Measurements from ENCODE around the gene ZNRD2.
"Not testable (repeated sequence)": the region's sequence is repeated elsewhere in the genome, so short reads cannot be mapped to it uniquely, and the experiment has no call there.

Gene ZNRD2

DNA sequence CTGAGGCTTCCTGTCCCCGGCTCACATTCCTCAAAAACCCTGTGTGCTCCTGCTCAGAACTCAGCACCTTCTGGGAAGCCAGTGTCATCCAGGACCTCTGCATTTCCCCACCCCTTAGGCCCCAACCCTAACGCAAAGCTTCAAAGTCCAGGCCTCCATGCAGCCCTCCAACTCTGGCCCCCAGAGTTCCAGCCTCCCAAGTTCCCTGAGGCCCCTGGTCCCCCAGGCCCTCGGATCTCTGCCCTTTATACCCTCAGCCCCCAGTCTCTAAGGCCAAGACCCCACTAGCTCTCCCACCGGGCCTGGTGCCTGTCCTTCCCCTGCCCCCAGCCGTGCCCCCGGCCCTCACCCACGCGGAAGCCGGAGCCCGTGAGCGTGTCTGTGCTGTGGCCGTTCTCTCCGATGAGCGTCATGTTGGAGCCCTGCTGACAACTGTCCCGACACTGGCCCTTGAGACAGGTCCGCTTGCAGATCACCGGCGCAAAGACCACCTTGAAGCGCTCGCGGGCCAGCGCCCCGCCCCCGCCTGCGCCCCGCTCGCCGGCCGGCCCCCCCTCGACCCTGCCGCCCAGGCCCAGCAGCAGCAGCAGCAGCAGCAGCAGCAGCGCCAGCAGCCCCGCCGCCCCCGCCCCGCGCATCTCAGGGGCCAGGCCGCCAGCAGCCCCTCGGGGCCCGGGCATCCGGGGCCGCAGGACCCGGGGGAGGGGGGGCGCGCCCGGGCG, 12.8 kb upstream of the ZNRD2 start:
- no peak for DNase-seq

DNA sequence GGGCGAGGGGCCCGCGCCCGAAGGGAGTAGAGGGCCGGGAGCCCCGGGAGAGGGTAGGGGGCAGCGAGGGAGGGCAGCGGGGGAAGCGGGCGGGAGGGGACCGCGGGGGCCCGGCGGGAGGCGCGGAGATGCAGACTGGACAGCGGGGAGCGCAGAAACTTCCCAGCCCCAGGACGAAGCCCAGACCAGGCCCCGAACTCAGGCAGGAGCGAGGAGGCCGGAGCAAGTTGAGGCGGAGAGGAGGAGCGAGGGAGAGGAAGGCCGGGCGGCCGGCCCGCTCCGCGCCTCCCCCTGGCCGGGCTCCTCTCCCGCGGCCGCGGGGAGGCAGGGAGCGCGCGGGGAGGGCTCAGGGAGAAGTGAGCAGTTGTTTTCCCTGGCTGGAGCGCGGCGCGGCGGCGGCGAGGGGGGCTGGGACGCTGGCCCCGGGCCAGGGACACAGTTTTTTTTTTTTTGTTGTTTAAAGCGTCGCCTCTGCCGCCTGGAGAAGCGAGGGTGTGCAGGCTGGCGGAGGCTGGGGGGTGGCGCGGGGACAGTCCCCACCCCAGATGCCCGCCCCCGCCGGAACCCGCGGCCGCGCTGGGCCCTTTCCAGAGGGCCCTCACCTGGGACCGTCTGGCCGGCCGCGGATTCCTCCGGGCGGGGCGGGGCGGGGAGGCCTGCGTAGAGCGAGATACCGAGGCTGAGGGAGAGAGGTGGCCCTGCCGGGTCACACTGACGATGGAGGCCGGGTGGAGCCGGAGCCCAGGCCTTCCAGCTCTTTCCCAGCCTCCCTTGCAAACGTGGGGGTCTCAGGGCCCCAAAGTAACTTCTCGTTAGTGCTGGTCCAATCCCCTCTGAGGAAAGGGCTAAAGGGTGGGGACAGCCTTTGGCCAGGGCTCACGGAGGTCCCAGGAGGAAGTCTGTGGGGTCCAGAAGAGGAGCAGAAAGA, 12.0 kb upstream of the ZNRD2 start, which contains the start of gene LTBP3:
TSS of gene LTBP3 (minus strand) at position 358 of the 928 bp plus-strand sequence. CDS start 400 bp downstream, outside the sequence.
- DNase-seq: no peak

DNA sequence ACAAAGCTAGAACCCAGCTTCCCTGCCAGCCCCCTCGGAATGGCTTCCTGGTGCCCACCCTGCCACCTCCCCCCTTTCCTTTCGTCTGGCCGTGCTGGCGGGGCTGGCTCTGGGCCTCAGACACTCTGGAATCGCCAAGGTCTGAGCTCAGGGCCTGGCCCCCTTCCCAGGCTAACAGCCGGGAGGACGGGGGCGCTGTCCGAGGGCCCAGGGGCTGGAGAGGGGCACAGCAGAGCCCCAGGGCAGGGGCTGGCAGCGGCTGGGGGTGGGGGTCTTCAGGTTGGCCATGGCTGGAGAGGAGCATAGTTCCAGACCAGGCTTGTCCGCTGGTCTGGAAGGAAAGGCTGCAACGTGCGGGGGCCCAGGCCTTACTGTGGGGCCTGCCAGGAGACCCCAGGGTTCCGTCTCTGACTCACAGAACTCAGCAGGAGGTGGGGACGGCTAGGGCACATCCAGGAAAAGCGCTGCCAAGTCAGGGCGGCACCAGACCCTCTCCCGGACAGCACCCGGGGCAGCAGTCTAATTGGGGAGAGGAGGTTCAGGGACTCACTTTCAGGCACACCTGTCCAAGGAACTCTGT, 11.3 kb upstream of the ZNRD2 start:
- DNase-seq: no peak

DNA sequence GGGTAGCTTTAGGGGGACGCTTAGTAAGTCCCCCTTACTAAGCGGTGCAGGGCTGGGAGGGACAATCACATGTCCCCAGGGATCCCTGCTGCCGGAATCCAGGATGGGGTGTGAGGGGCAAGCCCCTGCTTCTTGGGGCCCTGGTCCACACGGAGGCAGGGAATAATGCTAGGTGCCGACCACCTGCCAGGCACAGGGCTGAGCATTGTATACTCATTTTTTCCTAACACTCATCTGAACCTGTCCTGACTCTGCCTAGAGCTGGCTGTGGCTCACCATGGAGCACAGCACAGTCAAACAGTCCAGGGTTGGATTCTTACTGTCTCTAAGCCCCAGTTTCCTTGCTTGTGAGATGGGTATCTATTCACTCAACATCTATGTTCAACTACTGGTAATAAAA, 10.7 kb upstream of the ZNRD2 start:
- no peak for DNase-seq

DNA sequence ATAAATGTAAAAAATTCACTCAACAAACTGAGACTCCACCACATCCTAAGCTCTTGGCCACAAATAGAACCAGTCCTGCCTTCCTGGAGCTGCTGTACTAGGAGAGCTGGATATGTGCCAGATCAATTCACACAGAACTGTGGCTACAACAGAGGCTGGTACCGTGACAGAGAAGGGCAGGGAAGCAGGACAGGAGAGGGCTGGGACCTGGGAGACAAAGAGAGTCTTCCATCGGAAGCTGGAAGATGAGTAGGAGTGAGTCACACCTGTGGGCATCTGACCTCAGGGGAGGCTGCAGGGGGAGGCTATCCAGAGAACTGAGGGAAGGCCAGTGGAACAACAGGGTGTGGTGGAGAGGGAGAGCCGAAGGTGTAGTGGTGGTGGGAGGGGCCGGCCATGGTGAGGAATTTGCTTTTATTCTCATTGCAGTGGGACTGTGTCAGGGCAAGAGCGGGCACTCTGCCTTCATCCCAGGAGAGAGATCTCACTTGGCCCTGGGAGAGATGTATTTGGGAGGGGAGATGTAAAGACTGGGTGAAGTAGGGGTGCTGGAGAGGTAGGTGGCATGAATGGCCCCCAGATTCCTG, 10.2 kb upstream of the ZNRD2 start:
- no peak for DNase-seq

DNA sequence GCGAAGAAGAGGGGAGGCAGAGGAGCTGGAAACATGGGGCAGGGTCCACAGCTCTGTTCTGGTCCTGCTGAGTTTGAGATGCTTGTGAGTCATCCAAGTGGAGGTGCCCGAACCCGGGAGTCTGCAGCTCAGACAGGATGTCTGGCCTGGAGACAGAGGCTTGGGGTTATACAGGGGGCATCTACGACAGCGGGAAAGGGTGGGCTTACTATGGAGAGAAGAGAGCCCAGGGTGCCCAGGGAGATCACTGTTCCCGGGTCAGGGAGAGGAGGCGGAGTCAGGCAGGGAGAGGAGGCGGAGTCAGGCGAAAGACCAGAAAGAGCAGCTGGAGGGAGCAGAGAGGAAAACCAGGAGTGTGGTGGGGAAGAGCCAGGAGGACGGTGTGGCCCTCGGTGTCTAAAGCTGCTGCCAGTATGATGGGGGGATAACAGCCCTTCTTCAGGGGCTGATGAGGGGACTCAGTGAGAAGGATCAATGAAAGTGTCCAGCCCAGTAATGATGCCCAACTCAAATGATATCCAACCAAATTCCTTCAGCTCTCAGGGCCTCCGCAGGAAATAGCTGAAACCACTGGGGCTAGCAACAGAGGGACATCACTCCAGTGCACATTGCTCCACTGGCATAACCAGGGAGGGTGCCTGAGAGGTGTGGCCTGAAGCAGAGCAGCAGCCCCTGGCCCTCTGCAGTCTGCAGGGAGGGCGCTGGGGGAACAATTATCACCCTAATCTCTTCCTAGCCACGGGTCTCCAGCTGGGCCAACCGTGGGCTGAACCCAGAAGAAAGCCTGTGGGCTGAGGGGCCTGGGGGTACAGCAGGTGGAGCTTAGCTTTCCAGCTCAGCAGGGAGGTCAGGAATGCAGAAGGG, 9.5 kb upstream of the ZNRD2 start:
- DNase-seq: no peak

DNA sequence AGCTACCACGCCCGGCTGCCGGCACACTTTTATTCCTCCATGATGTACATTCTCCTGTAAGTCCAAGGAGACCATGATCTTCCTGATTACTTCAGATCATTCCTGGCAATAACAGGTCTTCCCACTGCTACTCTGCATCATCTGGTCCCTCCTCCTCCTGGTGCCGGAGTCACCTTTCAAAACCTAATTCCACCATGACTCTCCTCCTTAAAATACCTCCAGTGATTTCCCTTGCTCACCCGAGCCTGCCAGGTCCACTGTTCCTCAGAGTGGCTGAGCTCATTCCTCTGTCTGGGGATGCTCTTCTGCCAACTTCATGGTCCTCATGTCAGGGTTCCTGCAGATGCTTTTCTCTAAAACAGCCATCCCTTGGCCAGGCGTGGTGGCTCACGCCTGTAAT, 8.3 kb upstream of the ZNRD2 start:
- no peak for DNase-seq

DNA sequence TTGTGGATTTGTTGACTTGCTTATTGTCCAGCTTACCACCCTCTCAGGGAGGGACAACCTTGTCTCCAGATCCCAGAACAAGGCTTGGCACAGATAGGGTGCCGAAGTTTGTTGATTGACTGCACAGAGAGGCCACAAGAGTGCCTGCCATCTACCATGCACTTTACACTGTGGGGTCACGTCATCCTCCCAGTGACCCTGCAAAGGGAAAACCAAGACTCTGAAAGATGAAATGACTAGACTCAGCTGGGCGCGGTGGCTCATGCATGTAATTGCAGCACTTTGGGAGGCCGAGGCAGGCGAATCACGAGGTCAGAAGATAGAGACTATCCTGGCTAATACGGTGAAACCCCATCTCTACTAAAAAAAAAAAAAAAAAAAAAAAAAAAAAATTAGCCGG, 7.5 kb upstream of the ZNRD2 start:
- no peak for DNase-seq

DNA sequence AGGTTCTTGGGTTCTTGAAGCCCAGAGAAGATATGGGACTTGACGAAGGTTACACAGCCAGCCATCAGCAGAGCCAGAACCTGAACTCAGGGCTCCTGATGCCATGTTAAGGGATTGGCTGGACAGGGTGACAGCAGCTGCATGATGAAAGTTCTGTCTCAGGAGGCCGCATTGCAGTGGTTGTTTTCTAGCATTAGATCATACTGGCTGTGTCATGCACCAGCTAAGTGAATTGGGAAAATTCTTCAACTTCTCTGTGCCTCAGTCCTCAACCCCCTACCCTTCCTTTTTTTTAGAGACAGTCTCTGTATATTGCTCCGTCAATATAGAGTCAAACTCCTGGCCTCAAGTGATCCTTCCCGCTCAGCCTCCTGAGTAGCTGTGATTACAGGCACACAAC, 6.7 kb upstream of the ZNRD2 start:
- no peak for DNase-seq

DNA sequence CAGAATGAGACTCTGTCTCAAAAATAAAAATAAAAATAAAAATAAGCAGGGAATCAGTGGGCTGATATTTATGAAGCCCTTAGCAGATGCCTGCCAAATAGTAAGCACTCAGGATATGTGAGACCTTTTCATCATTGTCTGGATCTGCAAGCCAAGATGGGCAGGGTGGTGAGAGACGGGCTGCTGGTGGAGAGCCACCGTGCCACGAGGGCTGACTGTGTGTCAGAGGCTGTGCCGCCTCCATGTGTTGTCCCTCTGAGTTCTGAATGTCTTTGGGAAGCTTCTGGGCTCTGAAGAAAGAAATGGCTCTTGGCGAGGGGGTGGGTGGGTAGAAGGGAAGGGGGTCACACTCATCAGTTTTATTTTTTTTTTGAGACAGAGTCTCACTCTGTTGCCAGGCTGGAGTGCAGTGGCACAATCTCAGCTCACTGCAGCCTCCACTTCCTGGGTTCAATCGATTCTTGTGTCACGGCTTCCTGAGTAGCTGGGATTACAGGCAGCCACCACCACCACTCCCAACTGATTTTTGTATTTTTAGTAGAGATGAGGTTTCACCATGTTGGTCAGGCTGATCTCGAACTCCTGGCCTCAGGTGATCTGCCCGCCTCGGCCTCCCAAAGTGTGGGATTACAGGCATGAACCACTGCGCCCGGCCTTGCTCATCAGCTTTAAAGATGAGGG, 5.3 kb upstream of the ZNRD2 start:
- not testable (repeated sequence) for DNase-seq

DNA sequence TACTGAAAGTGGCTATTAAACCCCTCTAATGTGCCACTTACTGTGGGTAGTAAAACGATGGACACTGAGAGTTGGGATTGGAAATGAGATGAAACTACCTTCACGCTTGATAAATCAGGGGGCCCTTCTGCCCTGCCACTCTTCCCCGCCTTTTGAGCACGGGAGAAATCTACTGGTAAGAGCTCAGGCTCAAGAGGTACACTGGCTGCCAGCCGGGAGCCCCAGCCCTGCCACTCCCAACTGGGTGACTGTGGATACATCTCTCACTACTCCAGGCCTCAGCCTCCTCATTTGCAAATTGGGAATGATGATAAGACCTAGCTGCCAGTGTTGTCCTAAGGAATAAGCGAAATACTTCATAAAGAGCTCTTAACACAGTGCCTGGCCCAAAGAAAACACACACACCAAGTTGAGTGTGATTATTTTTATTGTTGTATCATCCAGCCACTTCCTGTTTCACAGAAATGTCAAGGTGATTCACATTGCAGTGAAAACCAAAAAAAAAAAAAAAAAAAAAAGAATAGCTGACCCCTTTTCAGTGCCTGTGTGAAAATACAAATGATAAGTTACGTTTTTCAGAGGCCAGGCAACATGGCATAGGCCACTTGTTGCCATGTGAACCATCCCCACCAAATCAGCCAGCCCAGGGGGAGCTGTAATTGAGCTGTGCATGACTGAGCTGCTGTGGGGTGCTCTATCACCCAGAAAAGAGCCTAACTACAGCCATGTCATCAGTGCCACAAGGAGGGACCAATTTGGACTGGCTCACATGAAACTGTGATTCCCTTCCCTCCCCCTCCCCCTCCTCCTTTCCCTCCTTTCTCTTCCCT, 4.4 kb upstream of the ZNRD2 start:
- no peak for DNase-seq

DNA sequence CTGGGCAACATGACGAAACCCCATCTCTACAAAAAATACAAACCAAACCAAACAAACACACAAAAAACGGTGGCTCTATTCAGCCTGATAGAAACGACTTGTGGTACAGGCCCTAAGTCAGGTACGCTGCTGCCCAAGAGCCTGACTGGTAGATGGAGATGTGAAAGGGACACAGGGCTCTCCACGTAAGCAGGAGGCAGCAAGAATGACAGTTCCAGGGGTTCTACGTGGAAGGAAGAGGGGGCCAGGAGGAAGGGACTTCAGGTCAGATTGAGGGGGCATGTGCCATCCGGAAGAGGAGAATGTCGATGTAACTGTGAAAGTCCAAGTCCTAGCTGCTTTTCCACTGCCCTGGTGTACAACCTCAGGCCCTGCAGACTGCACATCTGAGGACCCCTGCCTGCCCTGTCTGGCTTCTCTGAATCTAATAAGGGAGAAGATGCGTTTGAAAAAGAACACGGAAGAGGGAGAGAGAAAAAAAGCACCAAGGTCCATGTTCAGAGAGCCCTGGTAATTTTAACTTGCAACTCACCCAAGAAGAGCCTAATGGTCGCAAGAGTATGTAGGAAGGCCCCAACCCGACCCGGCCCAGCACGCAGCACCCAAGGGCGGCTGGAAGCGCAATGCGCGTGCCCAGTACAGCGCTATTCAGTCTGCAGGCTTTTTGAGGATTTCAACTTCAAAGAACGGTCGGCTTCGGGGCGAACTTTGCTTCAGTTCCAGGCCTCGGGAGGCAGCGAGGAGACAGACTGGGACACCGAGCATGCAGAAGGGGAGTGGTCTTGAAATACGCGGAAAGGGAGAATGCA, 909 bp upstream of the ZNRD2 start:
- no peak for DNase-seq

DNA sequence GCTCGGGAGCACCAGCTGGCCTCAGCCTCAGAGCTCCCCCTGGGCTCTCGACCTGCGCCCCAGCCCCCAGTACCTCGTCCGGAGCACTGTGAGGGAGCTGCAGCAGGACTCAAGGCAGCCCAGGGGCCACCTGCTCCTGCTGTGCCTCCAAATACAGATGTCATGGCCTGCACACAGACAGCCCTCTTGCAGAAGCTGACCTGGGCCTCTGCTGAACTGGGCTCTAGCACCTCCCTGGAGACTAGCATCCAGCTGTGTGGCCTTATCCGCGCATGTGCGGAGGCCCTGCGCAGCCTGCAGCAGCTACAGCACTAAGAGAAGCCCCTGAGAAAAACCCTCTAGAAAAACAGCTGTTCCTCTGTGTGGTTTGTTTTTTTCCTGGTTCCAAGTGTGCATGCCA, 1.1 kb downstream of the ZNRD2 start:
- no peak for DNase-seq

DNA sequence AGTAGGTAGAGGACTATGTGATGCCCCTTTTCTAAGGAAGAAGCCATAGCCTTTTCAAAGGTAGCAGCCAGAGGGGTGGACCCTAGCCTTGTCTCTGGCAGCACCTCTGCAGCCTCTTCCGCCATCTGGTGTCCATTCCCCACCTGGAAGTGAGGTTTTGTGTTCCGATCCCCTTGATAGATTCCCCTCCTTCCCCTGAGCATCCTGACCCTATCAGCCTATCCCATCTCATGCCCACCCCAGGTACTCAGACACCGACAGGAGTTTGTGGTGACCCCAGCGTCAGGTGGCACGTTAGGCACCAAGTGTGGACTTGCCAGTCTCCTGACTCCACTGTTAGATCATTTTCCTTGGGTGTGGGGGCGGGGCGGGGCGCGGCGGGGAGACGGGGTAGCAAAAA, 1.7 kb downstream of the ZNRD2 start:
- no peak for DNase-seq

DNA sequence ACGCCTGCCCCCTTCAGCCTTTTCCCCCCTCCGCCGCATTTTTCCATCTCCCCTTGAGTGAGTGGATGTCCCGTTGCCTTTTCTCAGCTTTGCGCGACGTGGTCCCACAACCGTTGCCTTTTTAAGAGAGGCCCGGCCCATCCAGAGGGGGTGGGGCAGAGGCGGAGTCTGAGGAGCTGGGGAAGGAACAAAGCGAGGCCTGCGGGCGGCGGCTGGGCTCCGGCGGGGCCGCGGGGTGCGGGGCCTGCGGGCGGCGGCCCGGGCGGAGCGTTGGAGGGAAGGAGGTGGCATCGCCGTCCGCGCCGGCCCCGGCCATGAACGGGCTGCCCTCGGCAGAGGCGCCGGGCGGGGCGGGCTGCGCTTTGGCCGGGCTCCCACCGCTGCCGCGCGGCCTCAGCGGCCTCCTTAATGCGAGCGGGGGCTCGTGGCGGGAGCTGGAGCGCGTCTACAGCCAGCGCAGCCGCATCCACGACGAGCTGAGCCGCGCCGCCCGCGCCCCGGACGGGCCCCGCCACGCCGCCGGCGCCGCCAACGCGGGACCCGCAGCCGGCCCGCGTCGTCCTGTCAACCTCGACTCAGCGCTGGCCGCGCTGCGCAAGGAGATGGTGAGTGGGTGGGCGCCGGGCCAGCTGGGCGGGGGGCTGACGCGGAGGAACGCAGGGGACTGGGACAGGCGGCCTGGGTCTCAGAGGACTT, 2.2 kb downstream of the ZNRD2 start, which contains the start of gene FAM89B:
TSS of gene FAM89B (plus strand) at position 183 of the 696 bp plus-strand sequence. CDS start at position 315, 132 bp downstream.
- DNase-seq: no peak

DNA sequence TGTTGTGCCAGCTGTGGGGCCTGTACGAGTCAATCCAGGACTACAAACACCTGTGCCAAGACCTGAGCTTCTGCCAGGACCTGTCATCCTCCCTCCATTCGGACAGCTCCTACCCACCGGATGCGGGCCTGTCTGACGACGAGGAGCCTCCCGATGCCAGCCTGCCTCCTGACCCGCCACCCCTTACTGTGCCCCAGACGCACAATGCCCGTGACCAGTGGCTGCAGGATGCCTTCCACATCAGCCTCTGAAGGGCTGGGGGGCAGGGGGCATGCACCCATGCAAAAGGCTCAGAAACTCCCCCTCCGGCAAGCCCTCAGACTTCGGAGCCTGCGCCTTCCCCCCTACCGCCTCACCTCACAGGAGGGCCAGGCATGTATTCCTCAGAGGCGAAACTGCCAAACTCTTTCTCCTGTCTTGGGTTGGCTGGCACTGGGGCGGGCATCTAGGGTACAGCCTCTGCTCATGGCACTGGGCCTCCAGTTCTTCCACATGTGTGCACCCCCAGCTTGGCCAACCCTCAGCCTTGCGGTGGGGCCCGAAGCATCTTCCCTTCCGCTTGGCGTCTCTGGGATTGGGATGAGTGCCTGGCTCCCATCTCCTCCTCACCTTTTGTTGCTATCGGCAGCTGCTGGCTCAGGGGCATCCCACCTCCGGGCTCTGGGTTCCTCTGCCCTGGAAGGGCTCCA, 3.3 kb downstream of the ZNRD2 start:
- no peak for DNase-seq

DNA sequence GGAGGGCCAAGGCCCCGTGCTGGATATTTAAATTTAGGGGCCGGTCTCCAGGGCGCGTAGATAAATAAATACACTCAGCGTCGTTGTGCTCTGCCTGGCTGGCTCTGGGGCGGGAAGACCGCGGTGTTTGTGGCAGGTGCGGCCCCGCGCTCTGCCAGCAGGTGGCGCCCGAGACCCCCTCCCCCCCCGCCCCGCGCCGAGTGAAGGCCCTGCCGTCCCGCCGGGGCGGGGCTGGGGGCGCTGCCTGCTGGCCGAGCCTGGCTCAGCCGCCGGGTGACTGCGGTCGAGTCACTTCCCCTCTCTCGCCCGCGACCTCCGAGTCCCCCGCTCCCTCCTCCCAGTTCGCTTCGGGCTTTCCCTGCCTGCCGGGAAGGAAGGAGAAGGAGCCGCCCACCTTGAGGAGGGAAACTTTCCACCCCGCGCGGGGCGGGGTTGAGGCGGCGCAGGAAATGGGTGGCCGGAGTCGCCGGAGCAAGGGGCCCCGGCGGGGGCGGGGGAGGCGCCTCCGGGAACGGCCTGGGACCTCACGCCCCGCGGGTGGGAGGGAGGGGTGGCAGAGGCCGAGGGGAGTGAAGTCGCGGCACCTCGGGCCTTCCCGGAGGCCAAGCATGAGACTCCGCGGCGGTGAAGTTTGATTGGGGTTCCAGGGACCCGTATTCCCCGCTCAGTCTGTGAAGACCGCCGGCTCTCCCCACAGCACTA, 4.0 kb downstream of the ZNRD2 start:
- no peak for DNase-seq
